GM23338 (cell line): ENCODE data around the gene NR2C2AP. TPM values are rescaled to one million over a fixed set of nuclear protein-coding genes. Genes with fewer than 3 reads are reported as not detected.

ENCODE experiments used
- ATAC-seq: fragments of 200-7000 bp; cut with Tn5 transposase; 3 replicates; pipeline ENCODE4 v1.9.1; 2020
- DNase-seq: peaks from one replicate; pipeline ENCODE4 v3.0.0-alpha.2; 2015; ENCODE audit warnings: low spot score
- H2AFZ ChIP-seq: fragments of 200-600 bp; sonication (generic); 2 replicates; pipeline ENCODE4 v1.8.0; 2016; ENCODE audit warnings: antibody characterized with exemption, mild to moderate bottlenecking, moderate library complexity
- H3F3A ChIP-seq: fragments of 200-600 bp; sonication (generic); replicated peaks from 2 replicates; pipeline ENCODE4 v1.8.0; 2017; ENCODE audit warnings: antibody characterized with exemption, mixed run types, low read depth
- H3K27ac ChIP-seq: fragments of 200-600 bp; sonication (generic); 2 replicates; pipeline ENCODE4 v1.6.1; 2016; ENCODE audit warnings: low read depth
- H3K27me3 ChIP-seq: fragments of 200-600 bp; sonication (generic); 2 replicates; pipeline ENCODE4 v1.8.0; 2016; ENCODE audit warnings: mild to moderate bottlenecking, mixed run types, moderate library complexity; ENCODE audit not compliant: insufficient read depth
- H3K36me3 ChIP-seq: fragments of 200-600 bp; sonication (generic); 2 replicates; pipeline ENCODE4 v1.8.0; 2016; ENCODE audit warnings: mild to moderate bottlenecking; ENCODE audit not compliant: insufficient read depth
- H3K4me1 ChIP-seq: fragments of 200-600 bp; sonication (generic); 2 replicates; pipeline ENCODE4 v1.8.0; 2016; ENCODE audit warnings: mild to moderate bottlenecking, moderate library complexity; ENCODE audit not compliant: insufficient read depth
- H3K4me2 ChIP-seq: fragments of 200-600 bp; sonication (generic); 2 replicates; pipeline ENCODE4 v1.7.1; 2017; ENCODE audit warnings: mixed run types
- H3K4me3 ChIP-seq: fragments of 200-600 bp; sonication (generic); 2 replicates; pipeline ENCODE4 v1.6.1; 2016; ENCODE audit warnings: mixed run types
- H3K79me2 ChIP-seq: fragments of 200-600 bp; sonication (generic); replicated peaks from 2 replicates; pipeline ENCODE4 v1.8.0; 2017; ENCODE audit warnings: mild to moderate bottlenecking; ENCODE audit not compliant: insufficient read depth
- H3K9me2 ChIP-seq: fragments of 200-600 bp; sonication (generic); 2 replicates; pipeline ENCODE4 v1.8.0; 2017; ENCODE audit not compliant: insufficient read depth
- H4K20me1 ChIP-seq: fragments of 200-600 bp; sonication (generic); replicated peaks from 2 replicates; pipeline ENCODE4 v1.8.0; 2017; ENCODE audit warnings: mild to moderate bottlenecking; ENCODE audit not compliant: insufficient read depth
- H3K27ac Mint-ChIP-seq: 2 replicates; pipeline ENCODE4 v1.8.0; 2020; ENCODE audit warnings: inconsistent platforms, mild to moderate bottlenecking, moderate library complexity, mixed read lengths
- H3K27me3 Mint-ChIP-seq: 3 replicates; pipeline ENCODE4 v1.8.0; 2022; ENCODE audit warnings: low read depth, mild to moderate bottlenecking, moderate library complexity, mixed read lengths, inconsistent platforms; ENCODE audit not compliant: insufficient read depth, poor library complexity
- H3K36me3 Mint-ChIP-seq: 3 replicates; pipeline ENCODE4 v1.8.0; 2021; ENCODE audit warnings: low read depth, mild to moderate bottlenecking, inconsistent platforms, moderate library complexity, mixed read lengths
- H3K4me1 Mint-ChIP-seq: 3 replicates; pipeline ENCODE4 v1.8.0; 2020; ENCODE audit warnings: mild to moderate bottlenecking, inconsistent platforms, mixed read lengths
- H3K4me3 Mint-ChIP-seq: 3 replicates; pipeline ENCODE4 v1.8.0; 2021; ENCODE audit warnings: moderate library complexity, mild to moderate bottlenecking, inconsistent platforms, mixed read lengths
- H3K9me3 Mint-ChIP-seq: 3 replicates; pipeline ENCODE4 v1.8.0; 2020; ENCODE audit warnings: moderate library complexity, mild to moderate bottlenecking, inconsistent platforms, mixed read lengths
- CREB1 ChIP-seq: fragments of 250-450 bp; sonication (Bioruptor Pico); IDR thresholded peaks from 2 replicates; pipeline ENCODE4 v1.5.0; 2020; ENCODE audit warnings: low read depth, mild to moderate bottlenecking, moderate library complexity
- CTCF ChIP-seq, 2 experiments: fragments of 200-600 bp in 1 of 2; sonication (generic) in 1 of 2; conservative IDR thresholded peaks; 2 replicates each; pipeline versions ENCODE4 v1.5.1 to v1.6.1; 2016 to 2017; ENCODE audit warnings: antibody characterized with exemption in 2 of 2, low read depth in 2 of 2, mild to moderate bottlenecking in 2 of 2, moderate library complexity in 1 of 2
- ETS1 ChIP-seq: IDR thresholded peaks from 2 replicates; pipeline ENCODE4 v1.6.1; 2016; ENCODE audit warnings: antibody characterized with exemption
- EZH2 ChIP-seq: fragments of 200-600 bp; sonication (generic); IDR thresholded peaks from one replicate; pipeline ENCODE4 v1.8.0; 2017; ENCODE audit warnings: antibody characterized with exemption, mild to moderate bottlenecking, low read depth; ENCODE audit not compliant: unreplicated experiment
- JUNB ChIP-seq: IDR thresholded peaks from one replicate; pipeline ENCODE4 v1.6.1; 2016; ENCODE audit warnings: antibody characterized with exemption; ENCODE audit not compliant: unreplicated experiment
- NANOG ChIP-seq: IDR thresholded peaks from 2 replicates; pipeline ENCODE4 v1.6.1; 2016; ENCODE audit warnings: antibody characterized with exemption, borderline replicate concordance
- POLR2AphosphoS5 ChIP-seq: IDR thresholded peaks from 2 replicates; pipeline ENCODE4 v1.6.1; 2016; ENCODE audit warnings: antibody characterized with exemption, low read depth
- REST ChIP-seq: IDR thresholded peaks from one replicate; pipeline ENCODE4 v1.6.1; 2018; ENCODE audit warnings: antibody characterized with exemption; ENCODE audit not compliant: unreplicated experiment
- STAT1 ChIP-seq: IDR thresholded peaks from one replicate; pipeline ENCODE4 v1.6.1; 2016; ENCODE audit warnings: antibody characterized with exemption; ENCODE audit not compliant: unreplicated experiment
- ZNF114 ChIP-seq: fragments of 250-450 bp; sonication (Bioruptor Pico); IDR thresholded peaks from 2 replicates; pipeline ENCODE4 v1.5.0; 2020; ENCODE audit warnings: mild to moderate bottlenecking, moderate library complexity
- ZNF331 ChIP-seq: fragments of 250-450 bp; sonication (Bioruptor Pico); IDR thresholded peaks from 2 replicates; pipeline ENCODE4 v1.5.0; 2020; ENCODE audit warnings: low read depth, mild to moderate bottlenecking, moderate library complexity
- ZNF462 ChIP-seq: fragments of 250-450 bp; sonication (Bioruptor Pico); IDR thresholded peaks from 2 replicates; pipeline ENCODE4 v1.5.0; 2020; ENCODE audit warnings: mild to moderate bottlenecking, moderate library complexity
- polyA plus RNA-seq: library from polyadenylated mRNA; unstranded; fragments of >200 nt; fragmentation: Nextera tagmentation; extraction: Ambion mirVana; gene quantifications from 2 replicates; pipeline ENCODE4 v1.2.1, GENCODE V29; 2016
- total RNA-seq: library from RNA; depleted of rRNA; stranded (reverse); fragments of >200 nt; shearing (Covaris generic); gene quantifications from 2 replicates; pipeline ENCODE4 v1.2.3, GENCODE V29; 2014

NR2C2AP gene
- total and polyA plus RNA-seq, 2 experiments from 2014 or later = 14.4 to 25.7 TPM

GRCh38 chr19:19186742-19187141 lies 16.5 kb downstream of the NR2C2AP start:
- Histone ChIP-seq H3K79me2 (peaks cover 21% of the 10 kb centered on the region), H3K27me3 (no peaks in the 10 kb centered on the region), H3F3A (0 out of 2 replicates have a peak, but pooled peaks cover 8% of the 10 kb centered on the region), H2AFZ (no peak overlapping the region), H3K4me2 (no peak overlapping the region), H3K4me3 (no peak overlapping the region), H4K20me1 (peaks cover 15% of the 10 kb centered on the region), H3K36me3 (no peaks in the 10 kb centered on the region), H3K4me1 (peaks cover 7% of the 10 kb centered on the region; the same call in 1 of the 2 replicates), H3K9me2 (no peaks in the 10 kb centered on the region), H3K27ac (no peak overlapping the region)
- no peak for TF ChIP-seq NANOG
- TF ChIP-seq JUNB = no peak
- TF ChIP-seq STAT1 = no peak
- no peak for TF ChIP-seq ZNF462 (CRISPR knock-in tag)
- TF ChIP-seq CREB1 = no peak
- no peak for TF ChIP-seq ZNF331
- TF ChIP-seq POLR2AphosphoS5 = no peak
- no peak for TF ChIP-seq ZNF114
- TF ChIP-seq EZH2 = no peak
- no peak for TF ChIP-seq ETS1
- TF ChIP-seq REST = no peak
- no peak for TF ChIP-seq CTCF (conservative IDR thresholded peaks at IDR 0.05; ENCODE audit: low read depth in 2 of 2)
- H3K36me3 Mint-ChIP-seq = peaks cover 18% of the 10 kb centered on the region
- peaks cover 14% of the 10 kb centered on the region for H3K27me3 Mint-ChIP-seq
- H3K4me3 Mint-ChIP-seq = no peak overlapping the region
- peaks cover 5% of the 10 kb centered on the region; the same call in 2 of the 3 replicates for H3K4me1 Mint-ChIP-seq
- no peaks in the 10 kb centered on the region for H3K9me3 Mint-ChIP-seq
- H3K27ac Mint-ChIP-seq = no peak overlapping the region
- no peak for DNase-seq
- no peak for ATAC-seq
